NCI-H2107 treated with DMSO at 0.1 percent for 48 hours (cell line): ENCODE data around the gene RPL18A.
"Not testable (repeated sequence)": the region's sequence is repeated elsewhere in the genome, so short reads cannot be mapped to it uniquely, and the experiment has no call there.

Experiments
- DNase-seq: peaks from one replicate; lab custom pipeline; 2025; ENCODE audit not compliant: unreplicated experiment; lab: John Stamatoyannopoulos, UW

Gene RPL18A

DNA sequence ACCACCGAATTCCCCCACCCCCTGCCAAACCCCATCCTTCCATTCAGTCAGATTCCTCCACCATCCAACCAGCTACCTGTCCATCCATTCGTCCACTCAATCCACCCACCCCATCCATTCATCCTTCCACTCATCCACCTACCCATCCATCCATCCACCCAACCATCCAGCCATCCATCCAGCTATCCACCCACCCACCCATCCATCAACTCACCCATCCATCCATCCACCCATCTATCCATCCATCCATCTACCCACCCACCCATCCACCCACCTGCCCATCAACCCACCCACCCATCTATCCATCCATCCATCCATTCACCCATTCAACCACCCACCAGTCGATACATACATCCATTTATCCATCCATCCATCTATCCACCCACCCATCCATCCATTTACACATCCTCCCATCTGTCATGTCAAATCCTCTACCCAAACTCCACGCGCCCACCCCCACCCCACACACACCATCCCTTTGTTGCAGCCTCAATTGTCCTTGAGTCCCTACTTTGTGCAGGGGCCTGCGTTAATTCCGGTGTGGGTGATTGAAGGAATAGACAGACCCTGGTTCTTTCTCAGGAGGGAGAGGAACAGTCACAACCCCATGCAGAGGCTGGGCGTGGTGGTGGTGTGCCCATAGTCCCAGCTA lies 6.7 kb downstream of the RPL18A start:
- no peak for DNase-seq

DNA sequence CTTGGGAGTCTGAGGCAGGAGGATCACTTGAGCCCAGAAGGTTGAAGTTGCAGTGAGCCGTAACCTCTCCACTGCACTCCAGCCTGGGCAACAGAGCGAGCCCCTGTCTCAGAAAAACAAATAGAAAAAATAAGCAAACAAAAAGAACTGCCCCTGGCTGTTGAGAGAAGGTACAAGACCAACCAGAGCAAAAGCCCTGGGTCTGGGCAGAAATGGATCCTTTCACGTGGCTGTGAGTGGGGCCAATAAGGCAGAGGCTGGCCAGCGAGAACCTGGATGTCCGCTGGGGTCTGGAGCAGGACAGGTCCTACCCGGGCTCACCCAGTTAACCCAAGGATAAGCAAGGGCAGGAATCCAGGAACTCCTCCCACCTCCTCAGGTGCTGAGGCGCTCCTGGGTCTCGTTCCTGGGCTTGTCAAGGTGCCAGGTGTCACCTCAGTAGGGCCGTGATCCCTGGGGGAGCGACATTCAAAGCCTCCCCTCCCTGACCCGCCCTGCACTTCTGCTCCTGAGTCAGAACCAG lies 7.3 kb downstream of the RPL18A start:
- no peak for DNase-seq

DNA sequence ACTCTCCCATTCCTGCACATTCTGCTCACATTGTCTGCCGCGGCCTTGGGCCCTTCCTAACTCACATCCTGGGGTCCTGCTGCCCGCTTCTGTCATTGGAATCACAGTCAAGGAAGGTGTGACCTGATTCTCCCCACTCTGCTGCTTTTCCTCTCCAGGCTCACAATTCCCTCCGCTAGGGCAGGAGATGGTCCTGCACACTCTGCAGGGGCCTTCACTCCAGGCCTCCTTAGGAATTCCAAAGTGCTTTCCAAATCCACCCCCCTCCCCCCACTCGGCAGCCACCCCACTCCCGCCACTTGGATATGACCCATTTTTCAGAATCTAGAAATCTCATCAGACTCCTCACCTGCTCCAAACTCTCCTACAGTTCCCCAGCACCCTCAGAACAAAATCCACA lies 9.0 kb downstream of the RPL18A start:
- no peak for DNase-seq

DNA sequence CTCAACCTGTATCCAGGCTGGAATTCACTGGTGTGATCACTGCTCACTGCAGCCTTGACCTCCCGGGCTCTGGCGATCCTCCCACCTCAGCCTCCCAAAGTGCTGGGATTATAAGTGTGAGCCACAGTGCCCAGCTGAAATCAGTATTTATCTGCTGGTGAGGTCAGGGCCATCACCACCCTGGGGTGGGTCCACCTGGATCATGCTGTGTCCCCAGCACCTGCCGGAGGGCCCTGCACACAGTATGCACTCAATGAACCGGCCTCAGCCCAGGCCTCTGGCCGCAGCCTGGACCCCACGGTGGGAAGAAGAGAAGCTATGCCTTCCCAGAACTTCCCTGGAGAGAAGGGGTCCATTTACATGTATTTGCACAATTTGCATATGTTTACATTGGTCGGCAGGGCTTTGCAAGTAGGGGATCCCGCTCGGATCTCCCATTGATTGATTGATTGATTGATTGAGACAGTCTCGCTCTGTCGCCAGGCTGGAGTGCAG lies 9.5 kb downstream of the RPL18A start:
- no peak for DNase-seq

DNA sequence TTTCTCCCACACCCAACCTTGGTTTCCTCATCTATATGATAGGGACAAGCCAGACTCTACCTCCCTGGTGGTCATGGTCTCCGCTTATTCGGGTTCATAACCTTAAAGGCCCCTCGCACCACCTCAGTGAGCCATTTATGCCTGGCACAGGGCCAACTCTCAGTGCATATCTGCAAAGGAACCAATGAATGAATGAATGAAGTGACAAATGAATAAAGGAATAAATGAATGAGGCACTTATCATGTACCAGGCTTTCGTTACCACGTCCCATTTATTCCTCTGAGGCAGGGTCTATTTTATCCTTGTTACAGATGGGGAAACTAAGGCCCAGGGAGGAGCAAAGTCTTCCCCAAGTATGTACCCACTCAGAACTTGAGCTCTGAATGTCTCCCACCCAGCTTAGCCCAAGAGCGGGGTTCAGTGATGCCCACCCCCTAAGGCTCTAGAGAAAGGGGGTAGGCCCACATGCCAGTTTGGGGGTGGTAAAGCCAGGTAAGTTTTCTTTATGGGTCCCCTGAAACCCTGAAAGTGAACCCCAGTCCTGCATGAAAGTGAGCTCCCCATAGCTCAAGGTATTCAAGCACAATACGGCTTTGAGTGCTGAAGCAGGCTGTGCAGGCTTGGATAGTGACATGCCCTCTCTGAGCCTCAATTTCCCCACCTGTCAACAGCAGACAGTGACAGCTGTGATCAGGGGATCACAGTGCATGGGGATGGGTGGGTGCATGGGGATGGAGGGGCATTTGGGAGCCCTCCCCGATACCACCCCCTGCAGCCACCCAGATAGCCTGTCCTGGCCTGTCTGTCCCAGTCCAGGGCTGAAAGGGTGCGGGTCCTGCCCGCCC lies 11.5 kb downstream of the RPL18A start:
- DNase-seq, result no peak

DNA sequence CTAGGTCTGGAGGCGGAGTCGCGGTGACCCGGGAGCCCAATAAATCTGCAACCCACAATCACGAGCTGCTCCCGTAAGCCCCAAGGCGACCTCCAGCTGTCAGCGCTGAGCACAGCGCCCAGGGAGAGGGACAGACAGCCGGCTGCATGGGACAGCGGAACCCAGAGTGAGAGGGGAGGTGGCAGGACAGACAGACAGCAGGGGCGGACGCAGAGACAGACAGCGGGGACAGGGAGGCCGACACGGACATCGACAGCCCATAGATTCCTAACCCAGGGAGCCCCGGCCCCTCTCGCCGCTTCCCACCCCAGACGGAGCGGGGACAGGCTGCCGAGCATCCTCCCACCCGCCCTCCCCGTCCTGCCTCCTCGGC lies 12.2 kb downstream of the RPL18A start, which contains the start of gene SLC5A5:
Gene SLC5A5, plus strand, starts transcription at position 68 of the 373 bp plus-strand sequence. CDS start 375 bp downstream, outside the sequence.
- no peak for DNase-seq

DNA sequence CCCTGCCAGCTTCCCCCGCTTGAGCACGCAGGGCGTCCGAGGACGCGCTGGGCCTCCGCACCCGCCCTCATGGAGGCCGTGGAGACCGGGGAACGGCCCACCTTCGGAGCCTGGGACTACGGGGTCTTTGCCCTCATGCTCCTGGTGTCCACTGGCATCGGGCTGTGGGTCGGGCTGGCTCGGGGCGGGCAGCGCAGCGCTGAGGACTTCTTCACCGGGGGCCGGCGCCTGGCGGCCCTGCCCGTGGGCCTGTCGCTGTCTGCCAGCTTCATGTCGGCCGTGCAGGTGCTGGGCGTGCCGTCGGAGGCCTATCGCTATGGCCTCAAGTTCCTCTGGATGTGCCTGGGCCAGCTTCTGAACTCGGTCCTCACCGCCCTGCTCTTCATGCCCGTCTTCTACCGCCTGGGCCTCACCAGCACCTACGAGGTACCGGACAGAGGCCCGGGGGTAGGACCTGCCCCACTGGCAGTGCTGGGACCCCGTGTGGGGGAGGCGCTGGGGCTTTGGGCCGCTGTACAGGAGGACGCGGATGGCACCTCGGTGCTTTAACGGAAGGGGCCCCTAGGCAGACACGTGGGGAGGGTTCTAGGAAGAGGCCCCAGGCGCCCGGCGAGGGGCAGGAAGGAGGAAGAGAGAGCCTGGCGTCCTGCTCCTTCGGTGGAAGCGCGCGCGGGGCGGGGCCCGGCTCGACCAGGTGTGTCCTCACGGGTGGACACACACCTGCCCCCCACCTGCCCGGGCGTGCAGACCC lies 12.7 kb downstream of the RPL18A start:
- no peak for DNase-seq

DNA sequence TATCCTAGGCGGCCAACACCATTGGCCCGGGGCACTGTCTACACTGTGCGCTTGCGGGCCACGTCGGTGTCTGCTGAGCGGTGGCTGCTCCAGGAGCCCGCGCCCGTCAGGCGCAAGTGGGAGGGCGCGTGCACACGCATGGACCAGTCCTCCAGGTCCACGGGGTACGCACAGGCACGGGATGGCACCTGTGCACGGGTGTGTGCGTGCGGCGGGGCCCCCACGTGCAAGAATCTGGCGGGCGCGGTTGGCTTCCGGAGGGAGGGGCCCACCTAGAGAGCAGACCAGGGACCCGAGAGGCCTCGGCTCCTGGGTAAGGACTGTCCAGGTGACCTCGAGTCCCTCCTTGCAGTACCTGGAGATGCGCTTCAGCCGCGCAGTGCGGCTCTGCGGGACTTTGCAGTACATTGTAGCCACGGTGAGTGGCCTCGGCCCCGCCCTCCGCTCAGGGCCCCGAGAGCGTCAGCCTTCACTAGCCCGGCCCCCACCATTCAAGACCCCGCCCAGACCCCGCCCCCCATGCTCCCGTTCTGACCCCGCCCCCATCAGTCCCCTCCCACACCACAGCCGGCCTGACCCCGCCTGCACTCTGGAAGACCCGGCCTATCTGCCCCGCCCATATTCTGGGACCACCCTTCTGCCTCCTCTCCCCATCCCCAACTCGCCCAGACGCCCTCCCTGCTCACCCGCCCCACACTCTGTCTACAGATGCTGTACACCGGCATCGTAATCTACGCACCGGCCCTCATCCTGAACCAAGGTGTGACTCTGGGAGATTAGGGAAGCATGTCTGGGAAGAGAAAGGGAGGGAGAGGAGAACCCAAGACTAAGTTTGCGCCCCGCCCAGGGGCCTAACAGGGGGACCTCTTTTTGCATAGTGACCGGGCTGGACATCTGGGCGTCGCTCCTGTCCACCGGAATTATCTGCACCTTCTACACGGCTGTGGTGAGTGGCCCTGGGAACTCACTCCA lies 14.4 kb downstream of the RPL18A start:
- no peak for DNase-seq

DNA sequence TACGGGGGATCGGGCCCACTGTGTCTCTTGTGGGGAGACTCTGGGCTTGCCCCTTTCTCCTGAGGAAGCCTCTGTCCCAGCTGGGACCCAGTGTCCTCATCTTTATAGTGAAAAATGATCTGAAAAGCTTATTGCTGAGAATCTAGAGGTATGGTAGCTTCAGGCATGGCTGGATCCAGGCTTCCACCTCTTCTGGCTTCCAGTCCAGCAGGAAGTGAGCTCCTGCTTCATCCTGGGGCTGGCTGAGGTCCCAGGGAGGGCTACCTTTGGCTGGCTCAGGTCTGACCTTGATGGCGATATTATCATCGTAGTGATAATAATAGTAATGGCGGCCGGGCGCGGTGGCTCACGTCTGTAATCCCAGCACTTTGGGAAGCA lies 15.0 kb downstream of the RPL18A start:
- DNase-seq, result no peak

DNA sequence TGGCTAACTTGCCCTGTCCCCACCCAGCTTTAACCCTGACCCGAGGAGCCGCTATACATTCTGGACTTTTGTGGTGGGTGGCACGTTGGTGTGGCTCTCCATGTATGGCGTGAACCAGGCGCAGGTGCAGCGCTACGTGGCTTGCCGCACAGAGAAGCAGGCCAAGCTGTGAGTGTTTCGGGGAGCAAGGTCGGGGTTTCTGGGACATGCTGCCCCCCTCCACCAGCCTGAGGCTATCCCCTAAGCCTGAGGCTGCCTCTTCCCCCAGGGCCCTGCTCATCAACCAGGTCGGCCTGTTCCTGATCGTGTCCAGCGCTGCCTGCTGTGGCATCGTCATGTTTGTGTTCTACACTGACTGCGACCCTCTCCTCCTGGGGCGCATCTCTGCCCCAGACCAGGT lies 18.0 kb downstream of the RPL18A start:
- DNase-seq, result no peak

DNA sequence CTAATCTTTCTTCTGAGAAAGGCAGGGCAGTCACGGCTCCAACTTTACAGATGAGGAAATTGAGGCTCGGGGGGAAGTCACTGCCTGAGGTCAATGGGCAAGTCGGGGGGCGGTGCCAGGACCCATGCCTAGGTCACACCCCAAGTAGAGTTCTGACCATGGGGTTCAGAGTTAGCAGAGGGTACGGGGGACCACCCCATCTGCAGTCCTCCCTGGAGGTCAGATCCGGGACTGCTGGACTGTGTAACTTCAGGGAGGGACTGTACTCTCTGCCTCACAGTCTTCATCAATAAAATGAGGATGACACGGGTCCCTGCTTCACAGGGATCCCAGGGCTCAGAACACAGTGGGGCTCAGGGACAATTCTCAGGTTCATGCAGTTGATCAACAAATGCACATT lies 19.8 kb downstream of the RPL18A start:
- DNase-seq, result no peak

DNA sequence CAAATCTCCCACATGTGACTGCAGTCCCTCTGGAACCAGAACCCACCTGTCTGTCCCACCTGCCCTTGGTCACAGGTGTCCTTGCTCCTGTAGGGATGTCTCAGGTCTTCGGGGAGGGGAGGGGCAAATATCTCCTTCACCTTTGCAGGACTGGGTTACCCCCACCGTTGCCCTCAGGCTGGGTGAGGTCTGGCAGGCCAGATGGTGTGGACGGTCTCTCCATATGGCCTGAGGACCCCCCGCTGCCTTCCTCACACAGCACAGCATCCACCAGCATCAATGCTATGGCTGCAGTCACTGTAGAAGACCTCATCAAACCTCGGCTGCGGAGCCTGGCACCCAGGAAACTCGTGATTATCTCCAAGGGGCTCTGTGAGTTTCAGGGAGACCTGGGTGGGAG lies 22.0 kb downstream of the RPL18A start:
- DNase-seq, result no peak

DNA sequence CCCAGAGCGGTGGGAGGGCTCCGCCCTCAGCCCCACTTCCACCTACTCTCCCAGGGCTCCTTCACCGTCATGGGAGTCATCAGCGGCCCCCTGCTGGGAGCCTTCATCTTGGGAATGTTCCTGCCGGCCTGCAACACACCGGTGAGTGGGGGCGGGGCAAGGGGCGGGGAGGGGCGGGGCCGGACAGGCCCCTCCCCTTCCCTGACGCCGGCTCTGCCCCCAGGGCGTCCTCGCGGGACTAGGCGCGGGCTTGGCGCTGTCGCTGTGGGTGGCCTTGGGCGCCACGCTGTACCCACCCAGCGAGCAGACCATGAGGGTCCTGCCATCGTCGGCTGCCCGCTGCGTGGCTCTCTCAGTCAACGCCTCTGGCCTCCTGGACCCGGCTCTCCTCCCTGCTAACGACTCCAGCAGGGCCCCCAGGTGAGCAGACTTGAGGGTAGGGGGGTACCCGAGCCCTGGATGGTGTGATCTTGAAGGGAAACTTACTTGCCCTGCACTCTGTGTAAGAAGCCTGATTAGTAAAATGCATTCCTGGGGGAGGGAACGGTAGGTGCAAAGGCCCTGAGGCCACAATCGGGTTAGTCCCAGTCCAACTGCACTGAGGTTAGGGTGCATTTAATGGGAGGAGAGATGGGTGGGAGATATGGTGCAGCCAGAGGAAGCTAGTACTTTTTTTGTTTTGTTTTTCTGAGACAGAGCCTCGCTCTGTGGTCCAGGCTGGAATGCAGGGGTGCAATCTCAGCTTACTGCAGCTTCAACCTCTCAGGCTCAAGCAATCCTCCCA lies 24.1 kb downstream of the RPL18A start:
- DNase-seq, result no peak

DNA sequence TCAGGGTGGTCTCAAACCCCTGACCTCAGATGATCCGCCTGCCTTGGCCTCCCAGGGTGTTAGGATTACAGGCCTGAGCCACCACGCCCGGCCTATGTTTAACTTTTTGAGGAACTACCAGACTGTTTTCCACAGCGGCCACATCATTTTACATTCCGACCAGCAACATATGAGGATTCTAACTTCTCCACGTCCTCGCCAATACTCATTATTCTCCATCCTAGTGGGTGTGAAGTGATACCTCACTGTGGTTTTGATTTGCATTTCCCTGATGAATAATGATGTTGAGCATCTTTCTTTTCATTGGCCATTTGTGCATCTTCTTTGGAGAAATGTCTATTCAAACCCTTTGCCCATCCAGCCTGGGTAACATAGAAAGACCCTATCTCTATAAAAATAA lies 26.8 kb downstream of the RPL18A start:
- DNase-seq, result no peak

DNA sequence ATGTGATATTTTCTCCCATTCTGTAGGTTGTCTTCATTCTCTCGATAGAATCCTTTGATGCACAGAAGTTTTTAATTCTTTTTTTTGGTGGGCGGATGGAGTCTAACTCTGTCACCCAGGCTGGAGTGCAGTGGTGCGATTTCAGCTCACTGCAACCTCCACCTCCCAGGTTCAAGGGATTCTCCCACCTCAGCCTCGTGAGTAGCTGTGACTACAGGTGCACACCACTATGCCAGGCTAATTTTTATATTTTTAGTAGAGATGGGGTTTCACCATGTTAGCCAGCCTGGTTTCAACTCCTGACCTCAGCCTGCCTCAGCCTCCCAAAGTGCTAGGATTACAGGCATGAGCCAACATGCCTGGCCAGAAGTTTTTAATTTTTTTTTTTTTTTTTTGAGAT lies 27.5 kb downstream of the RPL18A start:
- not testable (repeated sequence) for DNase-seq

DNA sequence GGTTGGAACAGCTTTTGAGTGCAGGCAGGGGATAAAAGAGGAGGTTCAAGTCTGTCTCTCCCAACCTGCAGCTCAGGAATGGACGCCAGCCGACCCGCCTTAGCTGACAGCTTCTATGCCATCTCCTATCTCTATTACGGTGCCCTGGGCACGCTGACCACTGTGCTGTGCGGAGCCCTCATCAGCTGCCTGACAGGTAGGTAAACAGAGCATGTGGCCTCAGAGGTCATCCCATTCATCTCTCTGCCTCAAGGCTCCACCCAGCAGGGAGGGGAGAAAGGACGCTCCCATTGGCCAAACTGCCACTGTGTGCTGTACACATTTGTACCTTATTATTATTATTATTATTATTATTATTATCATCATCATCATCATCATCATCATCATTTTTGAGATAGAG lies 28.6 kb downstream of the RPL18A start:
- no peak for DNase-seq

DNA sequence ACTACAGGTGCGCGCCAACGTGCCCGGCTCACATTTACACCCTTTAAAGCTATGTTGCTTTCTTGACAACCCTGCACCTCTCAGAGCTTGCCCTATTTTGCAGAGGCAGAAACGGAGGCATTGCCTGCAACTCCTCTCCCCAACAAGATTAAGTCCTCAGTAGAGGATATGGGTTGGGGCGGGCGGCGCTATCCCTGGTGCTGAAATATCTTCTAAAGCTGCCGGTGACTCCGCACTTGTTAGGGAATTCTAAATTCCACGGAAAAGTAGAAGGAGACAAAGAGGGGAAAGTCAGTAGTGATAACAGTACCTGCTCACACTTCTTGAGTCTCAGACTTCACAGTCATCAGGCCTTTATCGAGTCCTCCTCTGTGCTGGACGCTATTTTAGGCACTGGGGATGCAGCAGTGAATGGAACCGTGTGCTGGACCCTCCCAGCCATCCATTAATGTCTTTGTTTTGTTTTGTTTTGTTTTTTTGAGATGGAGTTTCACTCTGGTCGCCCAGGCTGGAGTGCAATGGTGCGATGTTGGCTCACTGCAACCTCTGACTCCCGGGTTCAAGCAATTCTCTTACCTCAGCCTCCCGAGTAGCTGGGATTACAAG lies 30.0 kb downstream of the RPL18A start:
- no peak for DNase-seq

DNA sequence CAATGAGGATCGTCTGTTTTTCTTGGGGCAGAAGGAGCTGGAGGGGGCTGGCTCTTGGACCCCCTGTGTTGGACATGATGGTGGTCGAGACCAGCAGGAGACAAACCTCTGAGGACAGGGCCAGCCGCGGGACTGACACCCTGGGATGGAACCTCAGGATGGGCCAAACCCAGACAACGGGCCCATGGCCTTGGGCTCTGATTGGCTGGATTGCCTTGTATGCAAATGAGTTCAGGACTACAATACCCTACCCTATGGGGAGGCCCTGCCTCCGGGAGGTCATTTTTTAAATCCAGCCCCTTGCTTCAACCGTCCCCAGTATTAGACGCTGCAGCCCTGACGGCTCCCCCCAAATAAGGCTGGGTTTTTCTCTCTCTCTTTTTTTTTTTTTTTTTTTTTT lies 34.1 kb downstream of the RPL18A start:
- DNase-seq, result no peak

DNA sequence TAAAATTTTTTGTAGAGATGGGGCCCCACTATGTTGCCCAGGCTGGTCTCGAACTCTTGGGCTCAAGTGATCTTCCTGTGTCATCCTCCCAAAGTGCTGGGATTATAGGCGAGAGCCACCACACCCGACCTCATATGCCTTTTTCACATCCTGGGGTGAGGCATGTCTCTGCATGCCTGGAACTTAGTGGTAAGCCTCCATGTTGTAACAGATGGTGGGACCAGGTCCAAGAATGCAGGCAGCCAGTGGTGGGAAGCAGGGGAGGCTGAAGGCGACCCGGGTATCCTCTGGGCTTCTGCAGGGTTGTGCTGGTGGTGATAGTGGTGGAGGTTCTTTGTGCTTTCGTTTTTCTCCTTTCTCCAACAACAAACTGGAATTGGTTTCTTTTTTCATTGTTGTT lies 43.0 kb downstream of the RPL18A start:
- no peak for DNase-seq
